Activated T-cell treated with anti-CD3 and anti-CD28 coated beads for 24 hours (primary cell): ENCODE results near the gene VAMP2.

ENCODE experiments used
- DNase-seq: peaks from one replicate; pipeline ENCODE4 v3.0.0-alpha.2; 2020; ENCODE audit warnings: low read depth

VAMP2 gene

GRCh38 chr17:8162233-8162996 lies at the start of gene VAMP2:
VAMP2 (minus strand) TSS chr17:8162948; CDS start chr17:8162879, 69 bp downstream.
- peak; percentile 76 for DNase-seq

GRCh38 chr17:8210761-8211458 lies 48.2 kb upstream of the VAMP2 start:
- no peak for DNase-seq

GRCh38 chr17:8209907-8210760 lies 47.4 kb upstream of the VAMP2 start, which contains the start of gene AURKB:
AURKB (minus strand) TSS chr17:8210575; CDS start chr17:8210224, 351 bp downstream.
- DNase-seq, result peak; percentile 89

- DNase-seq, result no peak
These were observed 43.8 kb upstream of the VAMP2 start for GRCh38 chr17:8206536-8206935.

GRCh38 chr17:8204761-8205555 lies 42.2 kb upstream of the VAMP2 start:
- no peak for DNase-seq

GRCh38 chr17:8192070-8192815 lies 29.5 kb upstream of the VAMP2 start:
- no peak for DNase-seq

- DNase-seq, result no peak
These were observed 27.8 kb upstream of the VAMP2 start for GRCh38 chr17:8190506-8190905.

GRCh38 chr17:8189711-8190477 lies 27.1 kb upstream of the VAMP2 start, which contains the start of gene BORCS6:
BORCS6 (minus strand) TSS chr17:8190180; CDS start chr17:8190140, 40 bp downstream.
- DNase-seq, result peak; percentile 91

GRCh38 chr17:8189041-8189710 lies 26.4 kb upstream of the VAMP2 start:
- no peak for DNase-seq

GRCh38 chr17:8188263-8188839 lies 25.6 kb upstream of the VAMP2 start:
- DNase-seq, result no peak

GRCh38 chr17:8187517-8188262 lies 24.9 kb upstream of the VAMP2 start:
- DNase-seq, result peak; percentile 91

- peak; percentile 97 for DNase-seq
These were observed 24.2 kb upstream of the VAMP2 start for GRCh38 chr17:8186787-8187516.

GRCh38 chr17:8186446-8186786 lies 23.7 kb upstream of the VAMP2 start:
- no peak for DNase-seq

- peak; percentile 91 for DNase-seq
These were observed 23.1 kb upstream of the VAMP2 start for GRCh38 chr17:8185582-8186445.

- DNase-seq, result no peak
These were observed 14.4 kb upstream of the VAMP2 start for GRCh38 chr17:8176998-8177731.
